NCI-H1417 treated with DMSO at 0.1 percent for 48 hours (cell line): ENCODE results near the gene ARID1B.
"Not testable (repeated sequence)": the region's sequence is repeated elsewhere in the genome, so short reads cannot be mapped to it uniquely, and the experiment has no call there.

Experiments used
- DNase-seq: peaks from one replicate; lab custom pipeline; 2025; lab: John Stamatoyannopoulos, UW

ARID1B gene

GRCh38 chr6:157021993-157022740, 245.0 kb downstream of the ARID1B start:
- DNase-seq: peak; percentile 71

GRCh38 chr6:157023958-157024357, 246.8 kb downstream of the ARID1B start:
- no peak for DNase-seq

GRCh38 chr6:157024745-157025144, 247.6 kb downstream of the ARID1B start:
- DNase-seq: no peak

GRCh38 chr6:157025437-157025836, 248.3 kb downstream of the ARID1B start:
- DNase-seq: no peak

- no peak for DNase-seq
Measured at GRCh38 chr6:157029980-157030690, 253.0 kb downstream of the ARID1B start.

- no peak for DNase-seq
Measured at GRCh38 chr6:157030755-157031154, 253.6 kb downstream of the ARID1B start.

- no peak for DNase-seq
Measured at GRCh38 chr6:157032923-157033322, 255.7 kb downstream of the ARID1B start.

GRCh38 chr6:157033428-157034140, 256.4 kb downstream of the ARID1B start:
- DNase-seq: no peak

GRCh38 chr6:157034436-157035230, 257.5 kb downstream of the ARID1B start:
- DNase-seq: peak; percentile 23

- DNase-seq: no peak
Measured at GRCh38 chr6:157035546-157035945, 258.4 kb downstream of the ARID1B start.

GRCh38 chr6:157036245-157036711, 259.1 kb downstream of the ARID1B start:
- DNase-seq: no peak

GRCh38 chr6:157037165-157037564, 260.0 kb downstream of the ARID1B start:
- no peak for DNase-seq

GRCh38 chr6:157038610-157039009, 261.4 kb downstream of the ARID1B start:
- no peak for DNase-seq

- DNase-seq: not testable (repeated sequence)
Measured at GRCh38 chr6:157039639-157040038, 262.5 kb downstream of the ARID1B start.

- DNase-seq: no peak
Measured at GRCh38 chr6:157040191-157040590, 263.0 kb downstream of the ARID1B start.

GRCh38 chr6:157045831-157046454, 268.8 kb downstream of the ARID1B start:
- DNase-seq: no peak

GRCh38 chr6:157046776-157047175, 269.6 kb downstream of the ARID1B start:
- no peak for DNase-seq

GRCh38 chr6:157047328-157047727, 270.1 kb downstream of the ARID1B start:
- no peak for DNase-seq

- no peak for DNase-seq
Measured at GRCh38 chr6:157047951-157048350, 270.8 kb downstream of the ARID1B start.

- no peak for DNase-seq
Measured at GRCh38 chr6:157049133-157049532, 272.0 kb downstream of the ARID1B start.

- peak; percentile 71 for DNase-seq
Measured at GRCh38 chr6:157050537-157051265, 273.5 kb downstream of the ARID1B start.
